ENCODE results near the gene OR2K2.

OR2K2 gene

DNA sequence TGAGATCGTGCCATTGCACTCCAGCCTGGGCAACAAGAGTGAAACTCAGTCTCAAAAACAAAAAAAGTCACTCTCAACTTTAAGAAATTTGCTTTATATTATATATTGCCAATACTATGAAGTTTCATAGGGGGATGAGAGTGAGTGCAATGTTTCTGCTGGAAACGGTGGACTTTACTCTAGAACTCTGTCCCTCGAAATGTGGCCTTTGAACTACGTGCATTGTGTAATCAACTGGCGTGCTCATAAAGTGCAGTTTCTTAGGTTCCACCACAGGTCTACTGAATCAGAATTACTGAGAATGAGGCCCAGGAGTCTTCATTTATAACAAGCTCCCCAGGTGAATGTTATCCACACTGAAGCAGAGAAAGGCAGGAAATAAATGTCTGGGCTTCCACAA, 24.1 kb downstream of the OR2K2 start:
- TF ChIP-seq GATA2 (IDR thresholded peaks at IDR 0.05; ENCODE audit: low read depth, low read length) (no peak), GATA3 (IDR thresholded peaks at IDR 0.05; ENCODE audit: low read depth, low read length) (no peak)

- no peak for TF ChIP-seq GATA3 (IDR thresholded peaks at IDR 0.05; ENCODE audit: low read depth, low read length)
- TF ChIP-seq GATA2 (IDR thresholded peaks at IDR 0.05; ENCODE audit: low read depth, low read length), result no peak
These were observed 28.8 kb downstream of the OR2K2 start for GRCh38 chr9:111301195-111301594.

GRCh38 chr9:111300140-111300735, 29.8 kb downstream of the OR2K2 start:
- TF ChIP-seq GATA2 (IDR thresholded peaks at IDR 0.05; ENCODE audit: low read depth, low read length) (no peak), GATA3 (IDR thresholded peaks at IDR 0.05; ENCODE audit: low read depth, low read length) (no peak)

DNA sequence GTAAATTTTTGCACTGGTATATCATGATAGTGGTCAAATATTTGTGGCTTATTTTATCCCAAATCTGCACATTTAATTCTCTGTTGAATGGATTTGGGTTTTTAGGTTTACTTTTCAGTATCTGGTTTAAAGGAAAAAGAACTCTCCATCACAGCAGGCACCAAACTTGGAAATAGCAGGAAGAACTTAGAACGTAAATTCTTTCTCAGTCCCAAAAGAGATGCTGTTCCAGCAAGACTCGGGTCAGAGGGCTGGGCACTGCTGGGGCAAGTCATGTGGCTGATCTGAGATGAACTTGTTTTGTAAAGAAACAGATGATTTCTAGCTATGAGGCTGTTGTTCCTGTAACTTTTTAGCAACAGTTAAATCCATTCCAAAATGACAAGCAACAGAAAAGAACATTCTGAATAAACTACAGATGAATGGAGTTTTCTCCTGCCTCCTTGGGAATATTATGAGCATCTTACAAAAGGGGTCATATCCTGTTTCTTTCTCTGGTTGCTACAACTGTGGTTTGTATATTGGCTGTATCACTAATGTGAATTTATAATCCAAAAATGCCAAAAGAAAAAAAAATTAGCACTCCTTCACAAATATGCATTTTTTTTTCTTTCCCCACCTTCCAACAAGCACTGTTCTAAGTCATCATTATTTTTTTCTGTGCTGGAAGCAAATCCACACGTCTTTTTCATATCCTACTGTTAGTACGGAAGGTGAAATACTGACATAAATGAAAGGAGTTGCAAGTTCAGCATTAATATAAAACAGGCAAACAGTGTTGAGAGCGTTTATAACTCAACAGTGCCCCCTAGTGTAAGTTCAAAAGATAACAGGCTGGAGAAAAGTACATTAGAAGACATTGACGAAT, 31.1 kb downstream of the OR2K2 start:
- no peak for TF ChIP-seq GATA3 (IDR thresholded peaks at IDR 0.05; ENCODE audit: low read depth, low read length)
- TF ChIP-seq GATA2 (IDR thresholded peaks at IDR 0.05; ENCODE audit: low read depth, low read length), result no peak

DNA sequence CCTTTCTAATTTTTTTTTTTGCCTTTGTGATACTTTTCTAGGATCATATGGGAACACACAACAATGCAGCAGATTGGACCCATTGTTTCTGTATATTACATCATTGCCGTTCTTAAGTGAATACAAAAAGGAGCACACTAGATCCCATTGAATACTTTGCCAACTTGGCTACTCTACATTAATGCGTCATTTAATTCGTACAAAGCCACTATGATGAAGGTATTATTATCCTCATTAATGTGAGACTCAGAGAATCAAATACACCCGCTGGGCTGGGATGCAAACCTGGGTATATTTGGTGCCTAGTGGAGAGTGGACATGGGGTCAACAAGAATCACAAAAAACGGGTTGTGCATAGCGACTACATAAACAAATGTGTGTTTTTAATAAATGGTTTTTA, 31.9 kb downstream of the OR2K2 start:
- TF ChIP-seq GATA3 (IDR thresholded peaks at IDR 0.05; ENCODE audit: low read depth, low read length) (no peak), GATA2 (IDR thresholded peaks at IDR 0.05; ENCODE audit: low read depth, low read length) (no peak)

GRCh38 chr9:111297066-111297824, 32.8 kb downstream of the OR2K2 start:
- no peak for TF ChIP-seq GATA3 (IDR thresholded peaks at IDR 0.05; ENCODE audit: low read depth, low read length)
- no peak for TF ChIP-seq GATA2 (IDR thresholded peaks at IDR 0.05; ENCODE audit: low read depth, low read length)

DNA sequence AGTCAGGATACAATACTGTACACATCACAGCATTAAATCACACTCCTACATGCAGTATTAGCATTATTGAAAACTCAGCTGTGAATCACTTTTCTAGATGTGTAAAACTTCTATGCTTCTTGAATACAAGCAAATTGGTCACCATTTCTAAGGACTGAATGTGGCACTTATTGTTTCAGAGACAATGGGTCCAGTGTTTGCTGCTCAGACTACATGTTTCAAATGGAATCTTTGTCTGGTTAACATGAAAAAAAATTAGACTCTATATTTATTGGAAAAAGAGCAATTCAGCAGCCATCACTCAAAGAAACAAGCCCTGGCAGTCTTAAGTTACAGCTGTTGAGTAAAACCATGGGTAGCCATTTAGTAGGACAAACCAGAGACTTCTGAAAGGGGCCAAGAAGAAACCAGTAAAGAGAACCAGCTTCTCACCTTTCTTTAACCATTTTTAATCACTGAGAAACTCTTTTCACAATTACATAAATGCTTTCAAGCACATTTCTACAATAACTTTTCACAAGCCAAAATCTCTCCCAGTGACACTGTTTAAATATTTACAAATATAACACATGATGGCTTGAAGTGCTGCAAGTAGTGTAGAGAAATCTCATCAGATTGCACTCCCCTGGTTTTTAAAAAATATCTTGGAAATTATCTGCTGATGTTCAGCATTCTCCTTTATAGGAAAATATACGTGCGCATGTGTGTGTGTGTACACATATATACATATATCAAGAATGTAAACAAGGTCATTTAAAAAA, 35.2 kb downstream of the OR2K2 start:
- TF ChIP-seq GATA2 (IDR thresholded peaks at IDR 0.05; ENCODE audit: low read depth, low read length) (no peak), GATA3 (IDR thresholded peaks at IDR 0.05; ENCODE audit: low read depth, low read length) (no peak)

- TF ChIP-seq GATA3 (IDR thresholded peaks at IDR 0.05; ENCODE audit: low read depth, low read length) (no peak), GATA2 (IDR thresholded peaks at IDR 0.05; ENCODE audit: low read depth, low read length) (no peak)
These were observed 42.9 kb downstream of the OR2K2 start for GRCh38 chr9:111287127-111287526.

- TF ChIP-seq GATA2 (IDR thresholded peaks at IDR 0.05; ENCODE audit: low read depth, low read length) (no peak), GATA3 (IDR thresholded peaks at IDR 0.05; ENCODE audit: low read depth, low read length) (no peak)
These were observed 45.3 kb downstream of the OR2K2 start for GRCh38 chr9:111284703-111285102.

DNA sequence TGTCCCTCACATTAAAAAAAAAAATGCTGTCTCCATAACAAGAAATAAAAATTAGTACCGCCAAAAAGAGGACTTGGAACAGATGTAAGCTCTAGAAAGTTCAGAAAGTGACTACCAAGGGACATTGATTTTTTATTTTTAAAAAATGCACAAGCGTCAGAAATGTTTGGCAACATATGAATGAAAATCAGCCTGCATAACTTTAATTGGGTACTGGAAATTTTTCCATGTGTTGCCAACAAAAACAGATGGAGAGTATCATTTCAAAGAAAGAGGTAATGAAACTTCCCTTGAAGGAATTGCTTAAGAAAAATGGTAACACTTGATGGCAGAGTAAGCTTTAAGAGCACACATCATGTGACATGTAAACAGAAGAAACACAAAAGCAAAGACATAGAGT, 47.2 kb downstream of the OR2K2 start:
- TF ChIP-seq GATA2 (IDR thresholded peaks at IDR 0.05; ENCODE audit: low read depth, low read length) (no peak), GATA3 (IDR thresholded peaks at IDR 0.05; ENCODE audit: low read depth, low read length) (no peak)

Measured in SH-SY5Y (cell line).